PC-3 (cell line): ENCODE measurements around the gene MICALL1.

Experiments
- CTCF ChIP-seq: fragments of 300-600 bp; sonication (generic); conservative IDR thresholded peaks from 2 replicates; pipeline ENCODE4 v1.5.1; 2017; ENCODE audit warnings: antibody characterized with exemption, low read depth, mild to moderate bottlenecking, low read length
- EZH2 ChIP-seq: fragments of 300-600 bp; sonication (generic); IDR thresholded peaks from one replicate; pipeline ENCODE4 v1.6.1; 2017; ENCODE audit warnings: antibody characterized with exemption, mild to moderate bottlenecking, low read length; ENCODE audit not compliant: unreplicated experiment
- EZH2phosphoT487 ChIP-seq: fragments of 300-600 bp; sonication (generic); IDR thresholded peaks from 2 replicates; pipeline ENCODE4 v1.6.1; 2018; ENCODE audit warnings: mild to moderate bottlenecking, antibody characterized with exemption, low read length, borderline replicate concordance

GRCh38 chr22:37985050-37985585 lies 79.0 kb downstream of the MICALL1 start:
- TF ChIP-seq CTCF (no peak), EZH2 (no peak), EZH2phosphoT487 (no peak)
